H1 (cell line): Measurements from ENCODE around the gene ADCK2. TPM values are rescaled to one million over a fixed set of nuclear protein-coding genes. Genes with fewer than 3 reads are reported as not detected.

Experiments used
- CTCF ChIA-PET: fragments of 300-600 bp; sonication (Branson Sonifier 250); formaldehyde crosslinking; loops from one replicate; lab custom pipeline; 2021; ENCODE audit not compliant: partially characterized antibody; lab: Charles Lee
- POLR2A ChIA-PET: fragments of 300-600 bp; sonication (Branson Sonifier 250); formaldehyde crosslinking; loops from one replicate; lab custom pipeline; 2021; ENCODE audit warnings: inconsistent platforms; ENCODE audit not compliant: partially characterized antibody; lab: Charles Lee
- DNase-seq, 2 experiments: peaks; one replicate each; pipeline versions ENCODE4 v3.0.0 to v3.0.0-alpha.2; 2010 to 2022; ENCODE audit warnings: low spot score in 2 of 2, low read depth in 1 of 2, mixed read lengths in 1 of 2
- FAIRE-seq: peaks from 2 replicates; lab custom pipeline; 2011; peaks lifted over from hg19 to GRCh38; lab: Jason Lieb, UNC
- H2AFZ ChIP-seq: 2 replicates; pipeline ENCODE4 v1.8.1; 2012; ENCODE audit warnings: low read length, inconsistent platforms
- H2AK5ac ChIP-seq: 2 replicates; pipeline ENCODE4 v1.6.1; 2013; ENCODE audit warnings: low read depth, low read length
- H2BK120ac ChIP-seq: replicated peaks from 2 replicates; pipeline ENCODE3; 2013; ENCODE audit warnings: low read depth, low read length, inconsistent platforms
- H2BK12ac ChIP-seq: 2 replicates; pipeline ENCODE4 v1.6.1; 2013; ENCODE audit warnings: low read depth, low read length
- H2BK15ac ChIP-seq: 2 replicates; pipeline ENCODE4 v1.6.1; 2013; ENCODE audit warnings: low read length
- H2BK20ac ChIP-seq: 2 replicates; pipeline ENCODE4 v1.6.1; 2013; ENCODE audit warnings: low read length
- H2BK5ac ChIP-seq: 2 replicates; pipeline ENCODE4 v1.6.1; 2013; ENCODE audit warnings: low read depth, low read length
- H3K14ac ChIP-seq: 2 replicates; pipeline ENCODE4 v1.6.1; 2013; ENCODE audit warnings: inconsistent platforms; ENCODE audit not compliant: insufficient read length
- H3K18ac ChIP-seq: 2 replicates; pipeline ENCODE4 v1.6.1; 2013; ENCODE audit warnings: low read length; ENCODE audit errors: extremely low read depth
- H3K23ac ChIP-seq: 2 replicates; pipeline ENCODE4 v1.6.1; 2013; ENCODE audit warnings: inconsistent platforms; ENCODE audit not compliant: insufficient read length
- H3K23me2 ChIP-seq: 2 replicates; pipeline ENCODE4 v1.6.1; 2013; ENCODE audit warnings: low read depth, low read length
- H3K27ac ChIP-seq: 2 replicates; pipeline ENCODE4 v1.6.1; 2011; ENCODE audit warnings: low read depth, low read length, inconsistent platforms
- H3K27me3 ChIP-seq, 4 experiments: replicated peaks in 1 of 4; 1 replicate in 1 of 4; 2 replicates in 3 of 4; pipeline versions ENCODE4 v1.6.1 to v1.8.1; 2011 to 2013; ENCODE audit warnings: low read length in 3 of 4, mild to moderate bottlenecking in 3 of 4, inconsistent platforms in 2 of 4, mixed read lengths in 2 of 4, moderate library complexity in 1 of 4; ENCODE audit not compliant: control insufficient read depth in 3 of 4, insufficient read depth in 3 of 4; ENCODE audit errors: extremely low read depth in 1 of 4
- H3K36me3 ChIP-seq, 4 experiments: 2 replicates each; pipeline versions ENCODE4 v1.6.1 to v1.8.1; 2011 to 2013; ENCODE audit warnings: mild to moderate bottlenecking in 4 of 4, low read length in 3 of 4, moderate library complexity in 2 of 4, control low read depth in 1 of 4, inconsistent platforms in 1 of 4; ENCODE audit not compliant: insufficient read depth in 4 of 4, control insufficient read depth in 2 of 4
- H3K4ac ChIP-seq: replicated peaks from 2 replicates; pipeline ENCODE3; 2013; ENCODE audit warnings: low read length, low read depth, mixed read lengths, inconsistent platforms; ENCODE audit not compliant: insufficient read length
- H3K4me1 ChIP-seq, 4 experiments: replicated peaks in 1 of 4; 1 replicate in 1 of 4; 2 replicates in 3 of 4; pipeline versions ENCODE4 v1.6.1 to v1.8.1; 2011 to 2013; ENCODE audit warnings: low read length in 3 of 4, inconsistent platforms in 2 of 4, mixed read lengths in 1 of 4; ENCODE audit not compliant: insufficient read depth in 4 of 4, control insufficient read depth in 3 of 4
- H3K4me2 ChIP-seq, 2 experiments: 2 replicates each; pipeline versions ENCODE4 v1.6.1 to v1.8.1; 2011 to 2013; ENCODE audit warnings: low read depth in 2 of 2, low read length in 2 of 2, control low read depth in 1 of 2, inconsistent platforms in 1 of 2, mild to moderate bottlenecking in 1 of 2; ENCODE audit not compliant: insufficient read depth in 1 of 2
- H3K4me3 ChIP-seq, 4 experiments: fragments of 200-600, 300-600 bp in 1 of 4; sonication (generic), shearing (Covaris generic), sonication (Bioruptor Twin) in 1 of 4; 2 replicates each; pipeline versions ENCODE4 v1.5.1 to v1.8.1; 2011 to 2016; ENCODE audit warnings: low read length in 4 of 4, low read depth in 3 of 4, control low read depth in 2 of 4, inconsistent platforms in 2 of 4, mild to moderate bottlenecking in 2 of 4, mixed read lengths in 1 of 4, moderate library complexity in 1 of 4; ENCODE audit not compliant: insufficient read depth in 2 of 4; ENCODE audit errors: extremely low read depth in 1 of 4
- H3K56ac ChIP-seq: replicated peaks from 2 replicates; pipeline ENCODE3; 2013; ENCODE audit warnings: low read depth, mild to moderate bottlenecking, mixed read lengths, low read length, inconsistent platforms; ENCODE audit not compliant: insufficient read length
- H3K79me1 ChIP-seq: 2 replicates; pipeline ENCODE4 v1.6.1; 2013; ENCODE audit warnings: low read depth, low read length, control low read depth
- H3K79me2 ChIP-seq, 2 experiments: 2 replicates each; pipeline versions ENCODE4 v1.6.1 to v1.8.1; 2012 to 2013; ENCODE audit warnings: low read length in 2 of 2, mild to moderate bottlenecking in 2 of 2, inconsistent platforms in 1 of 2; ENCODE audit not compliant: insufficient read depth in 2 of 2, control insufficient read depth in 1 of 2
- H3K9ac ChIP-seq, 4 experiments: replicated peaks in 1 of 4; 1 replicate in 1 of 4; 2 replicates in 3 of 4; pipeline versions ENCODE4 v1.6.1 to v1.8.1; 2011 to 2013; ENCODE audit warnings: low read depth in 3 of 4, low read length in 3 of 4, control low read depth in 2 of 4, mild to moderate bottlenecking in 2 of 4, moderate library complexity in 2 of 4, inconsistent platforms in 1 of 4; ENCODE audit errors: extremely low read depth in 1 of 4
- H3K9me3 ChIP-seq, 2 experiments: 2 replicates each; pipeline versions ENCODE4 v1.6.1 to v1.8.1; 2012 to 2013; ENCODE audit warnings: mild to moderate bottlenecking in 2 of 2, moderate library complexity in 2 of 2, control low read depth in 1 of 2, inconsistent platforms in 1 of 2, low read depth in 1 of 2, low read length in 1 of 2, mixed read lengths in 1 of 2; ENCODE audit not compliant: insufficient read depth in 2 of 2
- H4K20me1 ChIP-seq, 2 experiments: replicated peaks in 1 of 2; 2 replicates each; pipeline versions ENCODE3 to v1.8.1; 2011 to 2013; ENCODE audit warnings: inconsistent platforms in 2 of 2, low read length in 2 of 2, mild to moderate bottlenecking in 1 of 2; ENCODE audit not compliant: insufficient read depth in 2 of 2, control insufficient read depth in 1 of 2
- H4K5ac ChIP-seq: 2 replicates; pipeline ENCODE4 v1.6.1; 2013; ENCODE audit warnings: low read length, low read depth, mixed read lengths, inconsistent platforms; ENCODE audit not compliant: insufficient read length
- H4K8ac ChIP-seq: 2 replicates; pipeline ENCODE4 v1.8.0; 2013; ENCODE audit warnings: mild to moderate bottlenecking, moderate library complexity, low read length, inconsistent platforms; ENCODE audit not compliant: insufficient read depth; ENCODE audit errors: extremely low read depth
- H4K91ac ChIP-seq: replicated peaks from 2 replicates; pipeline ENCODE3; 2013; ENCODE audit warnings: low read length, mixed read lengths, inconsistent platforms; ENCODE audit not compliant: insufficient read length
- BCL11A ChIP-seq, 2 experiments: IDR thresholded peaks; one replicate each; pipeline ENCODE4 v1.6.1; 2011; ENCODE audit warnings: low read depth in 2 of 2, low read length in 2 of 2, mild to moderate bottlenecking in 2 of 2
- BRCA1 ChIP-seq: IDR thresholded peaks from 2 replicates; pipeline ENCODE4 v1.6.1; 2012; ENCODE audit warnings: low read depth, low read length, improper control_type of control experiment
- CHD2 ChIP-seq: IDR thresholded peaks from 2 replicates; pipeline ENCODE4 v1.6.1; 2012; ENCODE audit warnings: low read length, improper control_type of control experiment
- CREB1 ChIP-seq: IDR thresholded peaks from 2 replicates; pipeline ENCODE4 v1.6.1; 2012; ENCODE audit warnings: inconsistent platforms
- EGR1 ChIP-seq: IDR thresholded peaks from 2 replicates; pipeline ENCODE4 v1.6.1; 2011; ENCODE audit warnings: low read depth, low read length, borderline replicate concordance
- EZH2 ChIP-seq: fragments of 200-600 bp; sonication (generic); IDR thresholded peaks from 2 replicates; pipeline ENCODE4 v1.7.1; 2012; ENCODE audit warnings: low read depth, mild to moderate bottlenecking, moderate library complexity, low read length, inconsistent platforms; ENCODE audit not compliant: severe bottlenecking
- HDAC6 ChIP-seq: IDR thresholded peaks from one replicate; pipeline ENCODE4 v1.7.1; 2012; ENCODE audit warnings: low read depth, mild to moderate bottlenecking, inconsistent platforms, low read length, moderate library complexity
- POU5F1 ChIP-seq: IDR thresholded peaks from 2 replicates; pipeline ENCODE4 v1.6.1; 2011; ENCODE audit warnings: low read depth, mild to moderate bottlenecking, low read length, moderate library complexity
- RFX5 ChIP-seq: IDR thresholded peaks from 2 replicates; pipeline ENCODE4 v1.6.1; 2011; ENCODE audit warnings: low read depth, low read length, improper control_type of control experiment, borderline replicate concordance
- SAP30 ChIP-seq: fragments of 300-600 bp; sonication (generic); IDR thresholded peaks from 2 replicates; pipeline ENCODE4 v1.7.1; 2012; ENCODE audit warnings: low read length, moderate library complexity, mild to moderate bottlenecking, inconsistent platforms; ENCODE audit not compliant: insufficient read depth, insufficient replicate concordance
- SP1 ChIP-seq: IDR thresholded peaks from 2 replicates; pipeline ENCODE4 v1.6.1; 2011; ENCODE audit warnings: low read depth, low read length
- TAF7 ChIP-seq: optimal IDR thresholded peaks from 2 replicates; pipeline ENCODE3; 2011; ENCODE audit warnings: low read depth, mild to moderate bottlenecking, inconsistent platforms, low read length, moderate library complexity, borderline replicate concordance
- YY1 ChIP-seq: IDR thresholded peaks from 2 replicates; pipeline ENCODE4 v1.6.1; 2011; ENCODE audit warnings: low read depth, mild to moderate bottlenecking, low read length
- WGBS, 2 experiments: shearing (Covaris generic) in 1 of 2; methylation state at CpG; one replicate each; pipeline versions ENCODE4 v1.1.6 to v1.1.7; 2013 to 2015; ENCODE audit warnings: low lambda C conversion rate in 2 of 2, mixed read lengths in 2 of 2, inconsistent platforms in 1 of 2, low coverage in 1 of 2, missing lambda C conversion rate in 1 of 2; ENCODE audit not compliant: insufficient replicate concordance in 2 of 2, insufficient coverage in 1 of 2, insufficient read length in 1 of 2; ENCODE audit errors: extremely low coverage in 1 of 2, missing lambda C conversion rate in 1 of 2; 5-methylcytosine and 5-hydroxymethylcytosine counted together
- polyA plus RNA-seq, 7 experiments: library from polyadenylated mRNA; depleted of rRNA in 3 of 7; stranded (reverse) in 5 of 7; unstranded in 2 of 7; fragments of >200 nt in 5 of 7; fragments of 200-250 nt in 2 of 7; gene quantifications; 1 replicate in 5 of 7; 2 replicates in 1 of 7; 4 replicates in 1 of 7; pipeline versions ENCODE4 v1.2.1 to v1.2.3, GENCODE V29; 2011 to 2013; ENCODE audit warnings: missing spikeins in 2 of 7, mixed read lengths in 2 of 7
- total RNA-seq: library from RNA; stranded (reverse); fragmentation: NEBNext Ultra II Directional; extraction: Animal tissue kit (Norgen Biotek cat#: 25700); gene quantifications from 2 replicates; pipeline ENCODE4 v1.2.1, GENCODE V29; 2021

ADCK2 gene
- total and polyA plus RNA-seq, 2 of the 8 experiments (the other 6 are each of a cell fraction or from before 2014, with no cell fraction given) = 6.9 to 11.7 TPM

DNA sequence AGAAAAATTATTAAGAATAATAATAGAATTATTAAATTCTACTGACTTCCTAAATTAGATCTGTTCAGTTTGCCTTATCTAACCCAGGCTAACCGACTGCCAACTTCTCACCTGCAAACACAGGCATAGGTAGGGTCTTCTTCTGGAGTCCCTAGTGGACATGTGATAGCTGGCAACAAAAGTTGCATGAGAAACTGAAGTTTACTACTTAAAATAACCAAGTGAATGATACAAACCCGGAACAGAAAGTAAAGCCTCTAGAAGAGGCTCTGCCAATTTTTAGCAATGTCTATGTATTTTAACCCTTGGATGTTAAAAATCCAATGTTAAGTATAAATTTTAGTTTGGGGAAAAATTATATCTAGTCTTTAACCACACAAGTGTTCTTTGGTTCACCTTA is 61.4 kb downstream of the ADCK2 start:
- Histone ChIP-seq H4K20me1 (no peaks in the 10 kb centered on the region), H3K36me3 (peaks cover 0 to 7% (median 0%) of the 10 kb centered on the region in 4 experiments; a peak in 3 of 8 replicates), H3K4me1 (peaks cover 0 to 5% (median 0%) of the 10 kb centered on the region in 4 experiments; a peak in 1 of 7 replicates), H3K9me3 (no peaks in the 10 kb centered on the region), H3K9ac (no peak overlapping the region), H3K23ac (no peak overlapping the region), H3K4me2 (no peak overlapping the region), H2AFZ (no peak overlapping the region), H3K27me3 (no peaks in the 10 kb centered on the region), H3K18ac (no peak overlapping the region), H2BK20ac (no peak overlapping the region), H3K4ac (no peak overlapping the region), H3K4me3 (no peak overlapping the region), H2BK5ac (no peak overlapping the region), H3K79me2 (no peaks in the 10 kb centered on the region), H2BK15ac (no peak overlapping the region), H3K23me2 (no peaks in the 10 kb centered on the region), H3K56ac (no peak overlapping the region), H3K79me1 (no peaks in the 10 kb centered on the region), H2BK12ac (no peak overlapping the region), H4K8ac (no peak overlapping the region), H4K5ac (no peak overlapping the region), H2AK5ac (no peak overlapping the region), H3K27ac (no peak overlapping the region), H3K14ac (no peak overlapping the region), H4K91ac (no peak overlapping the region), H2BK120ac (no peak overlapping the region)
- DNase-seq = no peak
- WGBS, 2 experiments = 87% methylated on average over 2 of the region's 2 CpGs; no CpG with 5 or more reads in 1 of the 2 experiments
- ChIA-PET CTCF (interaction anchor here (1.4 kb wide), 1 partner anchor 12 kb away, joined by 3 read pairs; no protein-coding TSS in a partner anchor), POLR2A (no interaction called here)
- FAIRE-seq = no peak
- TF ChIP-seq CREB1 (no peak), BCL11A (IDR thresholded peaks at IDR 0.05; ENCODE audit: low read depth in 2 of 2, low read length in 2 of 2) (no peak), TAF7 (no peak), SAP30 (no peak), CHD2 (no peak), BRCA1 (no peak), EGR1 (no peak), EZH2 (no peak), RFX5 (no peak), YY1 (no peak), POU5F1 (no peak), SP1 (no peak), HDAC6 (no peak)
